AG04450 (cell line): ENCODE results near the gene EEF2. TPM values are rescaled to one million over a fixed set of nuclear protein-coding genes. Genes with fewer than 3 reads are reported as not detected.
"Not testable (repeated sequence)": the region's sequence is repeated elsewhere in the genome, so short reads cannot be mapped to it uniquely, and the experiment has no call there.

ENCODE experiments used
- CTCF ChIA-PET: fragments of 300-600, 350-600 bp; formaldehyde crosslinking; extraction: SDS; loops from one replicate; lab custom pipeline; 2022; ENCODE audit warnings: antibody characterized with exemption, inconsistent platforms; lab: Charles Lee
- POLR2A ChIA-PET: fragments of 350-600 bp; formaldehyde crosslinking; extraction: SDS; loops from one replicate; lab custom pipeline; 2021; ENCODE audit warnings: antibody characterized with exemption, inconsistent platforms; lab: Yijun Ruan, JAX
- DNase-seq: peaks from one replicate; pipeline ENCODE4 v3.0.0-alpha.2; 2011; ENCODE audit warnings: low read depth, low spot score
- H3K27ac ChIP-seq: one replicate; pipeline ENCODE4 v1.5.1; 2012; ENCODE audit warnings: low read depth, low read length, control low read depth
- H3K27me3 ChIP-seq: one replicate; pipeline ENCODE4 v1.6.0; 2012; ENCODE audit warnings: low read length; ENCODE audit not compliant: control insufficient read depth, insufficient read depth
- H3K4me3 ChIP-seq: 2 replicates; pipeline ENCODE4 v1.5.1; 2011; ENCODE audit warnings: mild to moderate bottlenecking, low read depth, low read length, control low read depth
- H3K9me3 ChIP-seq: 2 replicates; pipeline ENCODE4 v1.5.1; 2012; ENCODE audit warnings: low read length; ENCODE audit not compliant: control insufficient read depth, insufficient read depth
- CTCF ChIP-seq: IDR thresholded peaks from 2 replicates; pipeline ENCODE4 v1.5.1; 2011; ENCODE audit warnings: low read depth, low read length, control low read depth, inconsistent platforms
- polyA plus RNA-seq: library from polyadenylated mRNA; depleted of rRNA; stranded (reverse); fragments of >200 nt; gene quantifications from 2 replicates; pipeline ENCODE4 v1.2.3, GENCODE V29; 2011

EEF2 gene
- polyA plus RNA-seq, 1 experiment: 1,648 TPM

- no peaks in the 10 kb centered on the region for H3K27me3 ChIP-seq
These were observed 41.1 kb downstream of the EEF2 start for GRCh38 chr19:3944018-3944721.

GRCh38 chr19:3942790-3943409, 42.4 kb downstream of the EEF2 start:
- H3K4me3 ChIP-seq: no peak overlapping the region
- peaks cover 3% of the 10 kb centered on the region; the same call in 1 of the 2 replicates for H3K9me3 ChIP-seq
- H3K27ac ChIP-seq: no peak overlapping the region
- DNase-seq: no peak
- ChIA-PET POLR2A (no interaction called here), CTCF (no interaction called here)
- TF ChIP-seq CTCF: no peak
- no peaks in the 10 kb centered on the region for H3K27me3 ChIP-seq

More at GRCh38 chr19:3944018-3944721, 41.1 kb downstream of the EEF2 start:
- no peak for DNase-seq
- H3K27ac ChIP-seq: no peak overlapping the region
- no peak overlapping the region for H3K4me3 ChIP-seq
- TF ChIP-seq CTCF: no peak
- ChIA-PET CTCF (no interaction called here), POLR2A (no interaction called here)
- no peaks in the 10 kb centered on the region for H3K9me3 ChIP-seq

GRCh38 chr19:3938300-3938950, 46.8 kb downstream of the EEF2 start:
- H3K27me3 ChIP-seq, CTCF ChIA-PET, H3K27ac ChIP-seq, H3K4me3 ChIP-seq, H3K9me3 ChIP-seq, DNase-seq, POLR2A ChIA-PET: not testable (repeated sequence)

GRCh38 chr19:3936506-3937442, 48.5 kb downstream of the EEF2 start:
- no peak for TF ChIP-seq CTCF
- ChIA-PET CTCF (no interaction called here), POLR2A (no interaction called here)
- Histone ChIP-seq H3K27ac (no peak overlapping the region), H3K9me3 (peaks cover 6% of the 10 kb centered on the region; the same call in 1 of the 2 replicates), H3K4me3 (no peak overlapping the region), H3K27me3 (peaks cover 14% of the 10 kb centered on the region)
- no peak for DNase-seq
